ENCODE data around the gene ATXN7L2.
A peak's percentile ranks its signal among the peaks of the same experiment; 100 is the strongest.

ATXN7L2 gene

DNA sequence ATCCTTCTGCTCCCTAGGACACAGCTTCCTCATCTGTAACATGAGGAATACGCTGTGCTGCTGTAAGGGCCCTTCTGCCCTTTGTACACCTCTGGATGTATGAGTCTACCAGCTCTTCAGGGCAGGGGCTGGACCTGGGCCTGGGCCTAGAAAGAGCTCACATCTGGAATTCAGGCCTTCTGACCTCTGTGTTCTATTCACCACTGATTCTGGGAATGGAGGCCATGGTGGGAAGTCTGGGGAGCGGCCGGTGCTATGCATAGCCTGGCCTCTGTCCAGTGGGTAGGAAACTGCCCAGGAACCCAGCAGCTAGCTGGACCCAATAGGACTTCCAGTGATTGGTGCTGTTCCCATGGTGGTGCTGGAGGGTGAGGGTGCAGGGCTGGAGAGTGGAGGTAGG lies 45.0 kb downstream of the ATXN7L2 start:
- DNase-seq = no peak

DNA sequence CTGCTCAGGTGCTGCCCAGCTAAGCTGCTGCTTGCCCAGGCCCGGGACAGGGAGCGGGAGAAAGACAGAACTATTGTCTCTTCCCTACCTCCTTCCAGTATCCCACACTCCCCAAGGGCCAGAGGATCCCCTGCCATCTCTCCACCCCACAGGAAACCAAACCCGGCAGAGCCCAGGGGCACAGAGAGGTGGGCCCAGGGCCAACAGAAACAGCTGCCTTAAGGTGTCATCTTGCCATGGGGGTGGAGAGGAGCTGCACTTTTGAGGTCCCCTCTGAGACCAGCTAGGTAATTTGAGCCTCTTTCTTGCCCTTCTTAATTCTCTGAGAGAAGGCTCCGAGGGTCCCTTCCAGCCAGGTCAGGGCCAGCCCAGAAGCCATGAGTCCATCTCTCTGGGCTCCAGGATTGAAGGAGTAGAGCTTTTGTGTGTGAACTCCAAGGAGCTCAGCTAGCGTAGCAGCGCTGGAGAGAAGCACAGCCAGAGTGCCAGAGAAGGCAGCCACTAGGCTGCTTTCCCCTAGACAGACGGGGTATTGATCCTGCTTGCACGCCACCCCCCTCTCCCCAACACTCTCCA lies 46.3 kb downstream of the ATXN7L2 start:
- peak; percentile 42 for DNase-seq

DNA sequence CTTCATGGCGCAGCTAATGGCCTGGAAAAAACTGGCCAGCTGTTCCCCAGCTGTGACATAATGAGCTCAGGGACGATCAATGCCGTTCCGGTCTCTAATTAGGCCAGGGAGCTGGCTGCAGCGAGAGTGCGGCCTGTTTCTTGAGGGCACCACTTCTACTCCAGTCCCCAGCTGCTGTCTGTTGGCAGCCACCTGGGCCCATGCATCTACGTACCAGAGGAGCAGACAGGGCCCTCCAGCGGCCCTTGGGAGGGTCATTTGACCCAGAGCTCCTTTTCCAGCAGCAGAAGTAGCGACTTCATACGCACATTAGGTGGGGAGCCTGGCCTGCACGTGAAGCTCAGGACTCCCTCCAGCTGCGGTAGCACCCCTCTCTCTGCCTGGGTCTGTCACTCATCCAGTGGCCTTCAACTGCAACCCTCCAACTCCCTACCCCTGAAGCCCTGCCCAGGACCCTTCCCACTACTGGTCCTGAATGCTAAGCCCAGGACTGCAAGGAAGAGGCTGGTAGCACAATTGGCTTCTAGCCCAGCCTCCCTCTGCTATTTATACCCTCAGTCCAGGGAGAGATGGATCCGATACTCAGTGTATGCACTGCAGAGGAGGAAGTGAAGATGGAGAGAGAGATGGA lies 46.9 kb downstream of the ATXN7L2 start:
- peak; percentile 85 for DNase-seq

DNA sequence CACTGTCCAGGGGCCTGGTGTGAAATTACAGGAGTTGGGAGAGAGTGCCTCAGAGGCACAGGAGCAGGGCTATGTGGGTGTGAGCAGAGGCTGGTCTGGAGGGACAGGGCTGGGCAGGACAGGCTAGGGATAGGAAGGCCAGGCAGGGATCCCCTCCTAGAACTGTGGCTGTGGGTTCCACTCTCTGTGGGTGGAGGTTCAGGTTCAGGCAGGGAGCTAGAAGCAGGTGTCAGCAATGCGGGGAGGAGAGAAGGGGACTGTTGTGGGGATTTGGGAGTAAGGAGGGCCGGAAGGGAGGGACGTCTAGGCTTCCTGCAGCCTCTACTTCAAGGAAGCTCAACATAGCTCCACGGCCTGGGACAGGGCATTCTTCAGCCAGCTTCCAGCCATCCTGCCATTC lies 47.7 kb downstream of the ATXN7L2 start:
- no peak for DNase-seq

DNA sequence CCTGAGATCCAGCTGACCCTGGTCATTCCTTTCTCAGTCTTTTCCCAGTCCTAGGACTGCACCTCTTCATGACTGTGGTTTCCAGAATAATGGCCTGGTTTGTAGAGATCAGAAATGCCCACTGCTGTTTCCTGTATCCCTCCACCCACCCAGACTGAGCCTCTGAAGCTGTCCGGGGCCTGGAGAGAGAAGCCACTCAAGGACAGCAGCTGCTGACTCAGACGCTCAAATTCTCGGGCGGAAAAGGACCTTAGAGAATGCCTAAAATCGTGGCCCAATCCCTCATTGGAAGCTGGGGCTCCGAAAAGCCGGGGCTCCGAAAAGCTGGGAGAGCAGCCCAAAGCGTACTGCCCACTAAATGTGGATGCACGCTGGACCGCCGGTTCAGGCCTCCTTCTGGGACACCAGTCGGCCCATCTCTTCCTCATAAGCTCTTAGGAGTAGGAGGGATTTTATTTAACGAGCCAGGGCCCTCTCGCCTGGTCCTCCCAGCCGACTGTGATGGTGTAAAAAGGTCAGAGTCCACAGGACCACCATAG lies 48.2 kb downstream of the ATXN7L2 start:
- no peak for DNase-seq

DNA sequence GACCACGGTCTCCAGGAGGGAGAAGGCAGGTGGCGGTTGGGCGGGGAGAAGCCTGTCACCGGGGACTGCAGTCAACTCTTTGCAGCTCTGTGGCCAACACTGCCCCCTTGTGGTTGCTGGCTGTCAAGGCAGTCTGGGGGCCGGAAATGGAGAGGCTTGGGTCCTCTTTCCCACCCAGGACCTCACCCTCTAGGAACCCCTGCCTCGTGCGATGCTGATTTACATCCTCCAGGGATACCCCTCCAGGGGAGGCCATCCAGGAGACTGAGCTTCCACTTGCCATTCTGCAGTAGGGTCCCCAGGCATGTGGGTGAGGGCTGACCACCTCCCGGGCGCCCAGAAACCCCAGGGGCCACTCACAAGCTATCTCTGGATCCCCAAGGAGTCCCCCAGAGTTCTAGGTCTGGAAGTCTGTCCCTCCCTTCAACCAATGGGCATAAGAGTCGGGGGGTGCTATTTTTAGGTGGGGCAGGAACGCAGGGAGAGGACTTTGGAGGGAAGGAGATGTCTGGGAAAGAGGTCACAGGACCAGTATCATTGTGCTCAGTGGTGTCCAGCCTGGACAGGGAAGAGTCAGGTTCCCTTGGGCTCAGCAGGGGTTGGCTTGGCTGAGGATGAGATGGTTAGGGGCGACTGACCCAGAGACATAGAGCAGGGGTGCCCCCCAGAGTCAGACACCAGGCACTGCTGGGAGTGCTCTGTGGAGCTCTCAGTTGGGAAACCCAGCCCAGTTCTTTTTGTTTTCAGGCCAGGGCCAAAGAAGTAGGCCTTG lies 48.8 kb downstream of the ATXN7L2 start:
- DNase-seq = peak; percentile 92

DNA sequence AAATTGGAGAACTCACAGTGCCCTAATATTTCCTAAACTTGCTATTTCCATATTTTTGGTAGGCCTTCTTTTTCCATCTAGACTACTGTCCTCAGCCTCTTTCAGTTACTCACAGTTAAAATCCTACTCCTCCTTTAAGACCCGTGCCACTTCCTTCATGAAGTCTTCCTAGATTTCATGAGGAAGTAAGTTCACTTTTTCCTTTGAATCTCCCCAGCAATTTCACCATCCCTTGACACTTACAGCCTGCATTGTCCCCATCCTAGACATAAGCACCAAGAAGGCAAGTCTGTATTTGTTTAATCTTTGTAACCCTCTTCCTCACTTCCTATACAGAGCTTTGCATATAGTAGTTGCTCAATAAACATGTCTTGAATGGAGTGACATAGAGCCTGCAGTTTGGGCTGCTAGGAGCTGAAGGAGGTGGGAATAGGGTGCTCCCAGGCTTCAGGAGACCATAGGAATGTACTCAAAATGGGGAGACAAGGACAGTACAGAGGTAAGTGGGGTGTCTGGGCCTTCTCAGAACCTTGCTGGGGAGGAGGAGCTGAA lies 50.7 kb downstream of the ATXN7L2 start:
- no peak for DNase-seq

DNA sequence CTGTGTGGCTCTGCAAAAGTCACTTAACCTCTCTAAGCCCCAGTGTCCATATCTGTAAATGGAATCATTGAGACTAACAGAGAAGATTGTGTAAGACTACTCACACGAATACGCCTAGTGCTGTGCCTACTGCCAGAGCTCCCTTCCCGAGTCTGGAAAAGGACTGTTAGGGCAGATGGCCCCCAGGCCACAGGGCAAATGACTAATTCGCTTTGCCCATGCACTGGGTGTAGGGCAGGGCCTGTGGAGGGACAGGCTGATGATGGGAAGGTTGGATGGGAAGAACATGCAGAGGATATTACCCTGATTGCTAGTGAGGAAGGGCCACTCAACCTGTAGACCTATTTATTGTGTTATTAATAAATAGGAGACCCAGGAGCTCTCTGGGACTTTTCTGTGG lies 51.8 kb downstream of the ATXN7L2 start:
- no peak for DNase-seq

DNA sequence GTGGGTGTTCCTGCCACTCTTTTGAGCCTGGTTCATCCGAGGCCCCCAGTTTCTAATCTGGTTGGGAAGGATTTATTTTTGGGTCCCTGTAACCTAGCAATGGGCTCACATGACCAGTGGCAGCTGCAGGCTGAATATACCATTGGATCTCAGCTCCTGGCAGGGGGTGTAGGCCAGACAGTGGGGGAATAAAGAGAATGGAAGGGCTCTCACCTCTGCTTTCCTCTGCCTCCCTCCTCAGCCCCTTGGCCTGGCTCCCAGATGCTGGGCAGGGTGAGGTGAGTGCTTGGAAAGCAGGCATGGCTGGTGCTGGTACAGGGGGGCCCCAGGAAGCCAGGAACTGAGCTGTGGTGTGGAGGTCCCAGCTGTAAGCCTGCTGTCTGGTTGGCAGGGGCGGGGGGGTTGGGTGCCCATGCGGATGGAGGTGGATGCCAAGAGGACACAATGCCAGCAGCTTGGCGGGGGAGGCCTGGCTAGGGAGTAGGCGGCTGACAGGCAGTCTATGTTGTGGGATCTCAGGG lies 52.3 kb downstream of the ATXN7L2 start:
- DNase-seq = peak; percentile 90

DNA sequence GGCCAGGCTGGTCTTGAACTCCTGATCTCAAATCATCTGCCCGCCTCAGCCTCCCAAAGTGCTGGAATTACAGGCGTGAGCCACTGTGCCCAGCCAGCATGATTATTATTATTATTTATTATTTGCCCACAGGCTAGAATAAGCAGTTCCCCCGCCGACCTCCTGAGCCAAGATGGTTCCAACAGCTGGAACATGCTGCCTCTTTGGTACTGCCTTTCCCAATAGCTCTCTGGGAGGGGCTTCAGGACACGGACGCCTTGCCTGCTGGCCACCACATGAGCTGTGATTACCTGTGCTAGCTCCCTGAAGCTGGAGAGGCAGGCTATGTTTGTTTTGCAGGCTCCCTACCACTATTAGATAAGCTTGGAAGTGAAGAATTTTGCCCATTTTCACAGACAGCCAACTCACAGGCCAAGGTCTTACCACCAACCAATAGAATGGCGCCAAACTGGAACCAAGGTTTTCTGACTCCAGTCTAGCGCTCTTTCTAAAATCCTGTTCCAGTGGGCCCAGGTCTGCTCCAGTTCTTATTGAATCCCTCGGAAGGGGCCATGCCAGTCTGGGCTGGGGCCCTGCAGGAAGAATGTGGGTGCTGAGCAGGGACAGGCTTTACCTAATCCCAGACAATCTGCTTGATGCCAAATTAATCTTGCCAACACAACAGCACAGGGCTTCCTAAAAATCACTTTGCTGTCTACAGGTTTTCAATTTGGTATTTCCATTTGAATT lies 53.9 kb downstream of the ATXN7L2 start:
- DNase-seq = peak; percentile 66

DNA sequence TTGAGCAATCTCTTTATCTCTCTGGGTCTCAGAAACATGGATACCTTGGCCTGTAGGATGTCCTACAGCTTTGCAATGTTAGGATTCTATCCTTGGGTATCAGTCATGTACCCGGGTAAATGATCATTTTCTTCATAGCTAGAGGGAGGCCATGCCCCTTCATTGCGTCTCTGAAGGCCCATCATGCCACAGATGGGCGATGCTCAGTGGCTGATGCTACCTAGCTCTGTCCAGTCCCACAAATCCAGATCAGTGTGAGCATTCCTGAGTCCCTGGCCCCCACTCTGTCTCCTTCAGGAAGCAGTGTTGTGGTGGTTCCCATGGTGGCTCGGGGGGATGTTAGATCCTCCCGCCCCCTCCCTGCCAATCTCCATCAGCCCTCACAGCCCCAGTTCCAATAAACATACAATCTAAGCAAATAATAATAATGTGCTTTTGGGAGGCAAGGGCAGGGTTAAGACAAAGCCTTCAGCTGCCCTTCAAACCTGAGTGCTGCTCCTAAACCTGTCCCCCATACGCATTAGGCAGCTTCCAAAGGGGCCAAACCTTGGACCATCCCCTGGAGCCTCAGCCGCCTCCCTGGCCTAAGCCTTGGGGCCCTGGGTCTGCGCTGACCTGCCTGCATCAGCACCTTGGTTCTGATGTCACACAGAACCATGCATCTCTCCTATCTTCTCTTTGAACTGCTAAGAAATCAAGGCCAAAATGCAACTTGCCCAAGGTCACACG lies 55.3 kb downstream of the ATXN7L2 start:
- no peak for DNase-seq

DNA sequence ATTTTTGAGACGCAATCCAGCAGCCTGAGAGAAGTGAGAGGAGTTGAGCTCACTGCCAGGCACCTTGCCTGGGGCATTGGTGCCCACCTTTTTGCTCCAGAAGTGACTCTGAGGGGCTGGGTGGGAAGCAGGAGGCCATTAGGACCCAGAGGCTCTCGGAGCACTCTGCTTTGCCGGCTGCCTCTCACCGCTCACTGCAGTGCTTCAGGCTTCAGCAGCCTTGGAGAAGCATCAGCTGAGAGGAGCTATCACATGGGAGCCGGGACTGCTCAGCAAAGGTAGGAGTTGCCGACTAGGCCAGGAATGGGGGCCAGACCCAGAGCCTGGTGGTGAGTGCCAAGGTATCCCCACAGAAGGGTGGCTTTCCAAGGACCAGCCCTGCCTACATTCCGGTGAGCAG lies 56.0 kb downstream of the ATXN7L2 start, which contains the start of gene GPR61:
Gene GPR61 (plus strand): TSS at position 197 of the 400 bp plus-strand sequence. CDS start 3,151 bp downstream, outside the sequence.
- DNase-seq = no peak

DNA sequence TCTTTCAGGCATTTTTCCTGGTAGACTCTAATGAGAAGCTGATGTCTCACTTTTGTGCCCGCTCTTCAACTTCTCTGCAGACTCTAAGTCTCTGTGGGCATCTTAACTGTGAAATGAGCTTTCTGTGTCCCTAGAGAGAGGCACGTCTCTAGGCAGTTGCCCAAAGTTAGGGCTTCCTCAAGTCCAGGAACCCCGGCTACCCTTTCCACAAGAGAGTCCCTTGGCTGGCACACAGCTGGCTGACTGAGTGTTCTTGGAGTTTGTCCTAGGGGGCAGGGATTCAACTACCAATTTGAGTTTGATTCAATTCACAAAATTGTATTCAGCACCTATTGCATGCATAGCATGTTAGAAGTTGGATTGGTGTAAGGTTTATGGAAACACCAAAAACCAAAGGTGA lies 57.4 kb downstream of the ATXN7L2 start:
- DNase-seq = no peak

Measured in NCI-H82 (cell line).